NCI-H1694 (cell line): ENCODE data around the gene CDH4.

Source experiments
- DNase-seq: peaks from one replicate; lab custom pipeline; 2025; lab: John Stamatoyannopoulos, UW

Gene CDH4

GRCh38 chr20:61561111-61561830, 309.2 kb downstream of the CDH4 start:
- DNase-seq: no peak

DNA sequence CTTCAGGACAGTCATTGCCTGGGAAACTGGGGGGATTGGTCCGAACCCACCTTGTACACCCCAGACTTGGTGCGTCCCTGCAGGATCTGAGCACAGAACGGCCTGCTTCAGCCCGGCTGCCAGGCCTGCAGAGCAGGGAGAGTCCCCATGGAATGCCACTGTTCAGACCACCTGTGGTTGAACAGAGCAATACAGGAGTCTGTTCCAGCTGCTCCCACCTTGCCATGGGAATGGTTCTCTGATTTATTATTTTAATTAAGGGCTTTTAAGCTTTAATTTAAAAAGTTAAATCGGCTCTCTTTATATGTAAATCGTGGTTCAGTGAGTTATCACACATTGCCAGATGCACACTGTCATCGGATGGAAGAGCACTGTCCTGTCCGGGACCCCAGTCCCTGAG, 310.4 kb downstream of the CDH4 start:
- DNase-seq: no peak

DNA sequence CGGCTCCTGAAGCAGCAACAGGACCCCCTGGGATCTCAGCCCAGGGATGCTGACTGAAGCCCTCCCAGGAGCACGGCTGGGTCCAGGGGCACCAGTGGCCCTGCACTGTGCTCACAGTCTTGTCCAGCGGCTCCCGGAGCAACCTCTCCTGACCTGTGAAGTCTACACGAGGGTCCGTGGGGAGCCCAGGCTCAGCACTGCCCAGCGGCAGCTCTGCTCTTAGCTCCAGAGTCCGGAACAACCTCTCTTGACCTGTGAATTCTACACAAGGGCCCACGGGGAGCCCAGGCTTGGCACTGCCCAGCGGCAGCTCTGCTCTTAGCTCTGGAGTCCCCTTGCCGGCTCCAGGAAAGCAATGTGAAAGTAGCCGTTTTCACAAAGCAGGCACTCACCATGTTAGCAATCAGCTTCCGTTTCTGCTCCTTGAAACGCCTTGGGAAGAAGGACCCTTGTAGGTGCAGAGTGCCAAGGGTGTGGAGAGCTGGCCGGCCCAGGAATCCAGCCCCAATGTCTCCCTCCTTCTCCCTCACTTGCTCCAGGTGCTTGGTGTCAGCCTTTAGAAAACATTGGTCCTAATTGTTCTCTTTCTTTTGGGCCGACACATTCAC, 310.9 kb downstream of the CDH4 start:
- DNase-seq: no peak

DNA sequence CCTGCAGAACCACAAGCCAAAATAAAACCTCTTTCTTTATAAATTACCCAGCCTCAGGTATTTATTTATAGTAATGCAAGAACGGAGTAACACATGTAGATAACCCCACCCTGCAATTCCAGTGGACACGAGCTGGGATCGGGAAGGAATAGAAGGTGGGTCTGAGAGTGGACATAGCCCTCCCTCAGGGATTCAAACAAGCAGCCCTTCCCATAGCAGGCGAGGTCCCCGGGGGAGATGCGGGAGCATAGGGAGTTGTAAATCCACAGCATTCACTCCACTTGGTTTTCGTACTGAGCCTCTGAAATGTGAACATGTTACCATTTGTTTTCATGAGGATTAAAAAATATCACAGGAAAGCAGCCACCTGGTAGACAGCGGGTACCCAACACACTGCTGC, 312.6 kb downstream of the CDH4 start:
- no peak for DNase-seq

GRCh38 chr20:61565791-61566190, 313.7 kb downstream of the CDH4 start:
- no peak for DNase-seq

GRCh38 chr20:61566691-61567090, 314.6 kb downstream of the CDH4 start:
- DNase-seq: no peak

- no peak for DNase-seq
Measured at GRCh38 chr20:61567204-61567603, 315.1 kb downstream of the CDH4 start.

DNA sequence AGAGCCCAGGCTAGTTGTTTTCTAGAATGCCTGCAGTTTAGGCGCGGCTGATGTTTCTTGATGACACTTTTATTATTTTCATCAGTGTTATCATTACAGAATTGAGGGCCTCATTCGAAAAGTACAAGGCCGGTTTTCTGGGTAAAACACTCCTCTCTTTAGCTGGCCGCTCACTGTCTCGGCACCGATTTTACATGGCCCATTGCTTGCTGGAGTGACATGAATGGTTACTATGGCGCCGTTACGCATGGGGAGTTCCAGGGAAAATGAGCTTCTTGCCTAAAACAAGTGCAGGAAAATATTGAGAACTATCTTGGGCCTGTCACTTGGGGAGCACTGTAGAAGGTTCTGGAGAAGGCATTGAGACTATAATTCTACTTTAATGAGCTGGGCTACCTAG, 317.8 kb downstream of the CDH4 start:
- DNase-seq: no peak

GRCh38 chr20:61570646-61571195, 318.7 kb downstream of the CDH4 start:
- DNase-seq: no peak

DNA sequence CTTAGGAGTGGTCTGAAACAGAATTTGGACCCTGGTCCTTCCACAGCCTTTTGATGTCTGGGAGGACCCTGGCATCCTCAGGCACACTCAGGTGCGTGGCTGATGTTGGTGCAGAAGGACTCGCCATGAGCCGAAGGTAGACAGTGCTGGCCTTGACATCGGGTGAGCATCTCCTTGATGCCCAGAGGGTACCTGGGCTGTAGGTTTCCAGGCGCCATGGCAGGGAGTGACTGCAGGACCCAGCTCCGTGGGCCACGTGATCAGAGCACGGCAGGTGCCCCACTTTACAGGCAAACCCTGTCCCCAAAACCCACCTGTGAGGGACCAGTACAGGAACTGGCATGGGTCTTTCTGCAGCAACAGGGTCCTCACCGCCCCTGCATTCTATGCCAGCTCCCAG, 319.2 kb downstream of the CDH4 start:
- DNase-seq: no peak

- no peak for DNase-seq
Measured at GRCh38 chr20:61571916-61572711, 320.1 kb downstream of the CDH4 start.

- no peak for DNase-seq
Measured at GRCh38 chr20:61572789-61573188, 320.7 kb downstream of the CDH4 start.

DNA sequence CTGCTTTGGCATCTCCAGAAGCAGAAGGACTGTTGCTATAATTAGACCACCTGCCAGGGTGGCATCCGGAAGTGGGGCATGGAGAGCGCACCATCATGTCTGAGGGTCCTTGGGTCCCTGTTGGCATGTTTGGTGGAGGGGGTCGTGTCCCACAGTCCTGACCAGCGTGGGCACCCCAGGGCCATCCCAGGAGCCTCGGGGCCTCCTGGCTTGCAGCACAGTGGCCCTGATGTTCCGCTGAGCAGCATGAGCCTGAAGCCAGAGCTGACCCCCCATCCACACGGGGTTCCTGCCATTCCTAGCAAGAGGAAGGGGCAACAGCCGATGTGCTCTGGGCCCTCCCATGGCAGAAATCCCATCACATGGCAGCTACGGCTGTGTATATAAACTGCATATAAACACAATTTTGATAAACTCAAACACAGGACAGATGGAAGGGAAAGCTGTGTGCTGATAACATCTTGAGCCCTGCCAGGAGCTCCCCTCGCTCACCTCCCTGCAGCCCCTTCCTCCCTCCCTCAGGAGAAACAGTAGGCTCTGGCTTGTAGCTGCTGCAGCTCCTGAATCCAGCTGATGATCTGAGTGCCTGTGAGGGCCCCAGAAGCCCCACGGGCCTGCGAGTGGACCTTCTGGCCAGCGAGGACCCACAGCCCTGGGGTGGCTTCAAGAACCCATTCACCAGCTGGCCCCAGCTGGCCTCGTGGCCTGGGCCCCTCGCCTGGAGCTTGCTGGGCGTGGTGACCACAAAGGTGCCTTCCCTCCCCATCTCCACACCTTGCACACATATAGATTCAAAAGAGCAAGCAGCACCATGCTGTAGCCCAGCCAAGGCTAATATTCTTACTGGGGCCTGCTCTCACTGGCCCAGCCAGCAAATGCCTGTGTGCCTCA, 321.6 kb downstream of the CDH4 start:
- DNase-seq: no peak

DNA sequence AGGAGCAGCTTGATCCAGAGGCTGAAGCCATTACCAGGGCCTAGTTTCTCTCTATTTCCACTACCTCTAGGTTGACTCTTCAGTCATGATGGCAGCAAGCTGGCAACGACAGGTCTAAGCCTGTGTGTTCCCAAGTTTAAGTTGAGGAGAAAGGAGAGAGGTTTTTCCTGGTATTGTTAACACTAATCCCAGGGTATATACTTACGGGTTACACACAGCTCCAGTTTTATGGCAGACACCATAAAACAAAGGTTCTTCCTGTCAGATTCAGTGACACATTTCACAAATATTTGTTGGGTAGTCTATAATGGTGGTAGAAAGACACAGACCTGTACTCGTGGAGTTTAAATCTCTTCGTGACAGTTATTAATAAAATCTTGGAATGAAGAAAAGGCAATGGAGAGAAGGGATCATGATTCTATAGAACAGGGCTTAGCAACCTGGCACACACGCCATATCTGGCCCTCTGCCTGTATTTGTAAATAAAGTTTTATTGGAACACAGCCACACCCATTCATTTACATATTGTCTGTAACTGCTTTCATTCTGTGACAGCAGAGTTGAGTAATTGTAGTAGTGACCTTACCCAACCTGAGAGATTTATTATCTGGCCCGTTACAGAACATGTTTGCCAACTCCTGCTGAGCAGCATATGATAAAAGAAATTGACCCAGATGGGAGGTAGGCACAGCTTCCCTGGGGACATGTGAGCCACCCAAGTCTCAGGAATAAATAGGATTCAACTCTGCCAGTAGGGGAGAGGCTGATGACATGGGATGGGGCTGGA, 323.3 kb downstream of the CDH4 start:
- DNase-seq: no peak

DNA sequence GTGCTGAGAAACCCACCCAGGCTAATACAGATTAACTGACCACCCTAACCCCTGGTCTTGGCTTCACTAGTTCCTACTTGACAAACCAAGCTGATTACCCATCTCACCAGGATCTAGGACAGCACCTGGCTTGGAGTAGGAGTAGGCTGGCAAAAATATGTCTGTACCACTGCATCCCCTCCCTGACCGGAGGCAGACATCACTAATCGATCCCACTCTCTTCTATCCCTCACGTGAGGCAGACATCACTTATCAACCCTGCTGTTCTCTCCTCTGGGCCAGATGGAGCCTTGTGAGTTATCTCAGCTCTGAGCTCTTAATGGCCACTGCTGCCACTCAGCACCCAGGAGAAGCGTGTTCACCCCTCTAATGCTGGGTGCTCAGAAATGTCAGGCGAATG, 324.3 kb downstream of the CDH4 start:
- no peak for DNase-seq

DNA sequence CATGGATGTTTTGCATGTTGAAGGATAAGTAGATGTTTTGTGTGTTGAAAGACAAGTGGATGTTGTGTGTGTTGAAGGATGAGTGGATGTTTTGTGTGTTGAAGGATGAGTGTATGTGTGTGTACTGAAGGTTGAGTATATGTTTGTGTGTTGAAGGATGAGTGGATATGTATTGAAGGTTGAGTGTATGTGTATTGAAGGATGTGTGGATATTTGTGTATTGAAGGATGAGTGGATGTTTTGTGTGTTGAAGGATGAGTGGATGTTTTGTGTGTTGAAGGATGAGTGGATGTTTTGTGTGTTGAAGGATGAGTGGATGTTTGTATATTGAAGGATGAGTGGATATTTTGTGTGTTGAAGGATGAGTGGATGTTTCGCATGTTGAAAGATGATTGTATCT, 325.0 kb downstream of the CDH4 start:
- no peak for DNase-seq

GRCh38 chr20:61579908-61580307, 327.8 kb downstream of the CDH4 start:
- DNase-seq: no peak

- no peak for DNase-seq
Measured at GRCh38 chr20:61580958-61581824, 329.1 kb downstream of the CDH4 start.

- DNase-seq: no peak
Measured at GRCh38 chr20:61581825-61582188, 329.7 kb downstream of the CDH4 start.
